ENCODE data around the gene MERTK.
A peak's percentile ranks its signal among the peaks of the same experiment; 100 is the strongest.

The MERTK gene

DNA sequence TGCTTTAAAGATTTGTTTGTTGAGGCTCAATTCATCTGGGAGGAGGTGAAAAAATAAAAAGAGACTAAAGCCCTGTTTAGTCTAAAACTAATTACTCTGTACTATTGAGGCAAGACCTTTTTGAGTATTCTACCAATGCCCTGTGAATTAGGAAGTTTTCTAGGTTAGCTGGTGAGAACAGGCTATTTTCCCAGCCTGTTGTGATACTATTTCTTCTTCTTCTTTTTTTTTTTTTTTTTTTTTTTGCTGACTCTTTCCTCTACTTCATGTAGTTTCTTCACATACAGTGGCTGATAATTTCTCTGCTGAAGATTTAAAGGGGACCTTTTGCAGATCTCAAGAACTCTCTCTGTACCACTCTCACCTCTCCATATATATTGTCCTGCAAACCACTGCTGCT, 147.8 kb downstream of the MERTK start:
- Histone ChIP-seq H3K9me3 (no peaks in the 10 kb centered on the region), H3K27me3 (ENCODE audit: low read depth) (no peaks in the 10 kb centered on the region), H3K4me1 (no peaks in the 10 kb centered on the region; the same call in none of the 2 replicates), H3K4me3 (no peak overlapping the region), H3K36me3 (replicated peaks) (no peaks in the 10 kb centered on the region)
- DNase-seq (ENCODE audit: low spot score in 2 of 2) = no peak
- in situ Hi-C loops (cut with MboI; ENCODE audit: low sequenced_read_pairs) = loop anchor here (5.0 kb wide), 1 partner anchor 154 kb away; no protein-coding TSS in a partner anchor

DNA sequence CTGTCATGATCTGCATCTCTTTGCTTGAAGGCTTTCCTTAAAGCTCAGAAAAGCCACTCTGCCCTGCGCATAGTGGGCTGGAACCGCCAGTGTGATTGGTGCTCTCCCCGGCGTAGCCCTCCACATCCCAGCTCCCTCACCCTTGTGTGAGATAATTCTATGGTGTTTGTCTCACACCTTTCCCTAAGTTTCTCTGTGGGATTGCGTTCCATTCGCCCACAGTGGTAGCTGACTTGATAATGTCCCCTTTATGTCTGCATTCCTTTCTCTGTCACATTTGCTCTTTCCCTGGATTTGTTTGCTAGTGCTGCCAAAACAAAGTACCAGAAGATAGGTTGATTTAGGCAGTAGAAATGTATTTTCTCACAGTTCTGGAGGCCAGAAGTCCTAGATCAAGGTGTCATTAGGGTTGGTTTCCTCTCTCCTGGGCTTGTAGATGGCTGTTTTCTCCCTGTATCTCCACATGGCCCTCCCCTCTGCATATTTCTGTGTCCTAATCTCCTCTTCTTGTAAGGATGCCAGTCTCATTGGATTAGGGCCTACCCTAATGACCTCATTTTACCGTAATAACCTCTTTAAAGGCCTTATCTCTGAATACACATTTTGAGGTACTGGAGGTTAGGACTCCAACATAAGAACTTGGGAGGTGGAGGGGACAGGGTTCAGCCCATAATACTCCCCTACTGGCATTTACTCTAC, 149.3 kb downstream of the MERTK start:
- H3K36me3 ChIP-seq (replicated peaks) = no peaks in the 10 kb centered on the region
- H3K4me1 ChIP-seq = no peaks in the 10 kb centered on the region; the same call in none of the 2 replicates
- no peak overlapping the region for H3K4me3 ChIP-seq
- H3K9me3 ChIP-seq = no peaks in the 10 kb centered on the region
- H3K27me3 ChIP-seq (ENCODE audit: low read depth) = no peaks in the 10 kb centered on the region
- no peak for DNase-seq (ENCODE audit: low spot score in 2 of 2)
- in situ Hi-C loops (cut with MboI; ENCODE audit: low sequenced_read_pairs) = loop anchor here (5.0 kb wide), 1 partner anchor 155 kb away; no protein-coding TSS in a partner anchor

DNA sequence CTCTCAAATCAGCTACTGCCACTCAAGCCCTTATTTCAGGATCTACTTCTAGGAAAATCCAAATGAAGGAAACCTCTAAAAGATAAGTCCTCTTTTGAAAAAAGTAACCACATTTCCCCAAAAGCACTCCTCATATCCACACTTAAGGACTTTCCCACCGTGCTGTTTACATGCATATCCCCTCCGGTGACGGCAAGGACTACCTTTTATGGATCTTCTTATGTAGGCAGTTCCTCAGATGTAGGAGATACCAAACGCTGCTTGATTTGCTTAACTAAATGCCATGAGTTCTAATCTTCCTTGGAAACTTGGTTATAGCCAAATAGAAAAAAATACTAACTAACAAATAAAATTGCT, 149.8 kb downstream of the MERTK start:
- Histone ChIP-seq H3K4me1 (no peaks in the 10 kb centered on the region), H3K9me3 (no peaks in the 10 kb centered on the region), H3K4me3 (no peak overlapping the region), H3K27me3 (ENCODE audit: low read depth) (no peaks in the 10 kb centered on the region), H3K36me3 (replicated peaks) (no peaks in the 10 kb centered on the region)
- DNase-seq (ENCODE audit: low spot score in 2 of 2) = no peak
- in situ Hi-C loops (cut with MboI; ENCODE audit: low sequenced_read_pairs) = loop anchor here (5.0 kb wide), 1 partner anchor 156 kb away; no protein-coding TSS in a partner anchor

- no peaks in the 10 kb centered on the region for H3K27me3 ChIP-seq (ENCODE audit: low read depth)
- H3K4me3 ChIP-seq = no peak overlapping the region
- H3K4me1 ChIP-seq = peaks cover 3% of the 10 kb centered on the region
- peak; percentile 44 to 71 for DNase-seq (ENCODE audit: low spot score in 2 of 2)
- in situ Hi-C loops (cut with MboI; ENCODE audit: low sequenced_read_pairs) = loop anchor here (5.0 kb wide), 1 partner anchor 157 kb away; no protein-coding TSS in a partner anchor
- no peaks in the 10 kb centered on the region for H3K9me3 ChIP-seq
- H3K36me3 ChIP-seq (replicated peaks) = no peaks in the 10 kb centered on the region
Observed at GRCh38 chr2:112048887-112049286, 150.5 kb downstream of the MERTK start.

DNA sequence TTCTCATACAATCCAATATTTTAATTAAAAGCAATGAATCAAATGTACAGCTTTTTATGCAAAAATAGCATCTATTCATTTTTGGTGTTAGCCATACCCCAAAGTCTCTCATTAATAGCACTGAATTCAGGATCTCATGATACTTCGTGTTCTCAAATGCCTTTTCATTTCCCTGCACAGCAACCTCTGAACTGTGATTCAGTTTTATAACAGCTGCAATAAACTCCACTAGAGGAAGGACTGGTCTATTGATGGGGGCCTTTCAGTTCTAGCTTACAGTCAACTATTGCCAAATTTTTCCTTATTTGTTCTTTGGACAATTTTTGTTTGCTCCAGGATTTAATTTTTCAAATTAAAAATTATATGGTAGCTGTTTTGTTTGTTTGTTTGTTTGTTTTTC, 151.9 kb downstream of the MERTK start:
- in situ Hi-C loops (cut with MboI; ENCODE audit: low sequenced_read_pairs) = no loop called here
- H3K9me3 ChIP-seq = no peaks in the 10 kb centered on the region
- no peak overlapping the region for H3K4me3 ChIP-seq
- H3K4me1 ChIP-seq = peaks cover 4% of the 10 kb centered on the region
- no peak for DNase-seq (ENCODE audit: low spot score in 2 of 2)
- H3K36me3 ChIP-seq (replicated peaks) = no peaks in the 10 kb centered on the region
- no peaks in the 10 kb centered on the region for H3K27me3 ChIP-seq (ENCODE audit: low read depth)

DNA sequence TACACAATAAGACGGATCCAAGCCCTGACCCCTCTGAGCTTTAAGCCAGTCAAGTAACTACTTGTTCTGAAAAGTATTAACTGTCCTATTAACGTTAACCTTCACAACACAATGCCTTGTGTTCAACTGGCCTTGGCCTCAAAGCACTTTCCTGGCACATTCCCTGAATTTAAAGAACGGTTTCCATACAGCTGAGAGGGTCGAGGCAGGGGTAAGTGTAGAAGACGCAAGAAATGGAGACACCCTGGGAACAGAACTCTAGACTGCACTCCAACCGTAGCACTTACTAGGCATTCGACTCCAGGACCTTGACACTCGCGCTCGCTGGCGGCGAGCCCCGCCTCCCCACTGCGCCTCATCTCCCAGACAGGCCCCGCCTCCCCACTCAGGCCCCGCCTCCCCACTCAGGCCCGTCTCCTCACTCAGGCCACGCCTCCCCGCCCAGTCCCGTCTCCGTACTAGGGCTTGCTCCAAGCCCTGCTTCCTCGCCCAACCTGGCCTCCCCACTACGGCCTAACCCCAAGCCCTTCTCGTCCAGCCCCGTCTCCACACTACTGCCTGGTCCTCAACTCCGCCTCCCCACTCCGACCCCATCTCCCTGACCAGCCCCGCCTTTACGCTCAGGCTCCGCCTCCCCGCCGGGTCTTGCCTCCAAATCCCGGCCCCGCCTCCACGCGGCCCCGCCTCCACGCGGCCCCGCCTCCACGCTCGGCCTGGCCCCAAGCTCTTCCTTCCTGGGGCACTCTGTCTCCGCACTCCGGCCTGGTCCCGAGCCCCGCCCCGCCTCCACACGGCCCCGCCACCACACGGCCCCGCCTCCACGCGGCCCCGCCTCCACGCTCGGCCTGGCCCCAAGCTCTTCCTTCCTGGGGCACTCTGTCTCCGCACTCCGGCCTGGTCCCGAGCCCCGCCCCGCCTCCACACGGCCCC, 155.8 kb downstream of the MERTK start:
- Histone ChIP-seq H3K9me3 (no peaks in the 10 kb centered on the region), H3K4me1 (peaks cover 9% of the 10 kb centered on the region), H3K36me3 (replicated peaks) (no peaks in the 10 kb centered on the region), H3K27me3 (ENCODE audit: low read depth) (no peaks in the 10 kb centered on the region), H3K4me3 (peak overlapping the region; percentile 52)
- peak; percentile 88 to 99 for DNase-seq (ENCODE audit: low spot score in 2 of 2)
- in situ Hi-C loops (cut with MboI; ENCODE audit: low sequenced_read_pairs) = no loop called here

DNA sequence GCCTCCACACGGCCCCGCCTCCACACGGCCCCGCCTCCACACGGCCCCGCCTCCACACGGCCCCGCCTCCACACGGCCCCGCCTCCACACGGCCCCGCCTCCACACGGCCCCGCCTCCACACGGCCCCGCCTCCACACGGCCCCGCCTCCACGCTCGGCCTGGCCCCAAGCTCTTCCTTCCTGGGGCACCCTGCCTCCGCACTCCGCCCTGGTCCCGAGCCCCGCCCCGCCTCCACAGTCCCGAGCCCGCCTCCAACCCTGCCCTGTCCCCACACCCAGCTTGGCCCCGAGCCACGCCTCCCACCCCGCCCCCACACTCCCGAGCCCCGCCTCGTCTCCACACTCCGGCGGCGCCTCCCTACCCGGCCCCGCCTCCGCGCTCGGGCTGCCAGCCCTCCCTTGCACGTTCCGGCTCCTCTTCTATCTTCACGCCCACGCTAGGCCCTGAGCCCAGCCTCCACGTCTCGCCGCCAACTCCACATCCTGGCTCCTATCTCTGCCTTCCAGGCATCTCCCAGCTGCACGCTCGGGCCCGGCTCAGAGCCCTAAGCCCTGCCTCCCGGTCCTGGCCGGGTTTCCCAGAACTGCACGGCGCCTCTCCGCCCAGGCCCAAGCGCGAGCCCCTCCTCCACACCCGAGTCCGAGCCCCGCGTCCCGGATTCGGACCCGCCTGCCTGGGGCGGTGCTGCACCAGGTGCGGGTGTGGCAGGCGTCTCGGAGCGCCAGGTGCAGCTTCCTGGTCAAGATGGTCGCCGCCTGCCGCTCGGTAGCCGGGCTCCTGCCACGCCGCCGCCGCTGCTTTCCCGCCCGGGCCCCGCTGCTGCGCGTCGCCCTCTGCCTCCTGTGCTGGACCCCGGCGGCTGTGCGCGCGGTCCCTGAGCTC, 156.7 kb downstream of the MERTK start, which contains the start of gene TMEM87B:
Gene TMEM87B (plus strand): TSS at position 423 of the 883 bp plus-strand sequence. CDS start 323 bp downstream, at position 746.
- in situ Hi-C loops (cut with MboI; ENCODE audit: low sequenced_read_pairs) = no loop called here
- H3K4me3 ChIP-seq = peak within 1 kb of the TSS; percentile 75
- H3K4me1 ChIP-seq = peaks cover 9% of the 10 kb centered on the region
- no peaks in the 10 kb centered on the region; the same call in 1 of the 2 replicates for H3K36me3 ChIP-seq (replicated peaks)
- no peaks in the 10 kb centered on the region for H3K9me3 ChIP-seq
- DNase-seq (ENCODE audit: low spot score in 2 of 2) = peak; percentile 93 to 99
- H3K27me3 ChIP-seq (ENCODE audit: low read depth) = no peaks in the 10 kb centered on the region

DNA sequence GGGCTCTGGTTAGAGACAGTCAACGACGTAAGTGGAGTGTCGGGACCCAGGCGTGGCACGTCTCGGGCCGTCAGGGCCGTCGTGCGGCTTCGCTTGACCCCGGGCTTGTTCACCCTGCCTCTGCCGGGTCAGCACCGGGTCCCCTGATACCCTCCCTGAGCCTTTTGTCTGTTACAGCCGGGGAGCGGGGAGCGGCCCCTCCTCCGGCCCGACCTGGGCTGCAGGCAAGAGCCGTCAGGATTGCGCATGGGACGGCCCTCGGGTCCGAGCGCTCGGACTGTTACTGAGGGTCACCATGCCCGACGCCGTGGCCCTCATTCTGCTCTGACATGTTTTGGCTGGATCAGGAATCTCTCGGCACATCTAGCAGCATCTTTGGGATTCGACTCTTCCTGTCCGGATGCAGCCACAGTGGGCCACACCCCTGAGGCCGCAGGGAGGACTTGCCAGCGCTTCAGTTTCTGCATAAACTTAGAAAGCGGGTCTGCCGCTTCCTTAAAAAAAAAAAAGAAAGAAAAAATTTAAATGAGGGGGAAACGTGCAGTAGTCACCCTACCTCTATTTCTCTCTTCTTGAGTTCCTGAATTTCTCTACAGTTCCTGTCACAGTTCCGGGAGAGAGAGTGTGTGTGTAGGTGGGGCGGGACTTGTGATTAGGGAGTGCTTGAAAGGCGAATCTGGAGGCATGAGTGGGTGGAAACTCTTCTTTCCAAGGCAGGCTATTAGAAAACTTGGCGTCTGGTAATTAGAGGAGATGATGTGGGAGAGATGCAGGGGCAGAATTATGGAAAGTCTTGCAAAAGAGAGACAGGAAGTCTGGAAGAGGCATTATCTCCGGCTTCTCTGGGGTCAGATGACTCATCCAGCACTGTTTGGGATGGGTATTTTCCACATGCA, 157.6 kb downstream of the MERTK start:
- peak overlapping the region; percentile 75 for H3K4me3 ChIP-seq
- in situ Hi-C loops (cut with MboI; ENCODE audit: low sequenced_read_pairs) = no loop called here
- H3K27me3 ChIP-seq (ENCODE audit: low read depth) = no peaks in the 10 kb centered on the region
- DNase-seq (ENCODE audit: low spot score in 2 of 2) = peak; percentile 76 to 82
- peaks cover 9% of the 10 kb centered on the region for H3K4me1 ChIP-seq
- H3K36me3 ChIP-seq (replicated peaks) = no peaks in the 10 kb centered on the region; the same call in 1 of the 2 replicates
- no peaks in the 10 kb centered on the region for H3K9me3 ChIP-seq

GRCh38 chr2:112056626-112056987, 158.2 kb downstream of the MERTK start:
- Histone ChIP-seq H3K4me1 (peaks cover 9% of the 10 kb centered on the region), H3K27me3 (ENCODE audit: low read depth) (no peaks in the 10 kb centered on the region), H3K4me3 (peak overlapping the region; percentile 75), H3K9me3 (no peaks in the 10 kb centered on the region), H3K36me3 (replicated peaks) (no peaks in the 10 kb centered on the region; the same call in 1 of the 2 replicates)
- DNase-seq (ENCODE audit: low spot score in 2 of 2) = no peak
- in situ Hi-C loops (cut with MboI; ENCODE audit: low sequenced_read_pairs) = no loop called here

DNA sequence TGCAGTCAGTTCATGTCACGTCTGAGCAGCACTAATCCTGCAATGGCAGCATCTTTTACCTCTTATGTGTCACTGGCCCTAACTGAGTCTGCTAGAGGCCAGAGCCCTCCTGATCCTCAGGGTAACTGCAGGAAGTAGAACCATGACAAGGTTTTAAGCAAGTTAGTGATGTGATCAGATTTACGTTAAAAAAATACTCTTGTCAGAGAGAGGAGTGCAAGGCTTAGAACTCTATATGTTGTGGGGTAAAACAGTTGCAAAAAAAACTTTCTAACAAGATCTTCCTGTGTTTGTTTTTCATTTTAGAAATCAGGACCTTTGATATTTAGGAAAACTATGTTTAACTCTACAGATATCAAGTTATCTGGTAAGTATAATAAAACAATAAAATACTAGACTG, 161.3 kb downstream of the MERTK start:
- no peaks in the 10 kb centered on the region for H3K27me3 ChIP-seq (ENCODE audit: low read depth)
- H3K4me3 ChIP-seq = no peak overlapping the region
- DNase-seq (ENCODE audit: low spot score in 2 of 2) = no peak
- no peaks in the 10 kb centered on the region for H3K9me3 ChIP-seq
- in situ Hi-C loops (cut with MboI; ENCODE audit: low sequenced_read_pairs) = no loop called here
- no peaks in the 10 kb centered on the region; the same call in none of the 2 replicates for H3K36me3 ChIP-seq (replicated peaks)
- peaks cover 5% of the 10 kb centered on the region for H3K4me1 ChIP-seq

DNA sequence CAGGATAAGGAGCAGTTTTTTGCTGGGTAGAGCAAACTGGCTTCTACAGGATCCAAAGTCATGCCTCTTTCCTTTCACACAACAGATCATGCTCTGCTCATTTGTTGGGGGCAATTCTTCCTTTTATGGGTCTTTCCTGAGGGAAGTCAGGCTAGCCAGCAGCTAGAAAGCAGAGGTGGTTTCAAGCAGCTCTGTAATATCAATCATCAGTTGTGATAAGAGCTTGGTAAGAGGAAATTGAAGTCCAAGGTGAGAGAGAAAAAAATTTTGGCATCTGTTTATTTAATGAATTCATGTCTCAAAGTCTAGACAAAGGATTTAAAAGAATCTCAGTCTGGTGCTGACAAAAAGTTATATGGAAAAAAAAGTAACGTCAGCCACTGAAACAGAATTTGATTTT, 162.9 kb downstream of the MERTK start:
- peaks cover 5% of the 10 kb centered on the region for H3K4me1 ChIP-seq
- in situ Hi-C loops (cut with MboI; ENCODE audit: low sequenced_read_pairs) = no loop called here
- no peaks in the 10 kb centered on the region; the same call in none of the 2 replicates for H3K36me3 ChIP-seq (replicated peaks)
- H3K4me3 ChIP-seq = no peak overlapping the region
- no peaks in the 10 kb centered on the region for H3K9me3 ChIP-seq
- H3K27me3 ChIP-seq (ENCODE audit: low read depth) = no peaks in the 10 kb centered on the region
- DNase-seq (ENCODE audit: low spot score in 2 of 2) = no peak

- Histone ChIP-seq H3K4me1 (peaks cover 2% of the 10 kb centered on the region), H3K27me3 (ENCODE audit: low read depth) (no peaks in the 10 kb centered on the region), H3K9me3 (no peaks in the 10 kb centered on the region), H3K36me3 (replicated peaks) (no peaks in the 10 kb centered on the region; the same call in none of the 2 replicates), H3K4me3 (no peak overlapping the region)
- in situ Hi-C loops (cut with MboI; ENCODE audit: low sequenced_read_pairs) = no loop called here
- DNase-seq (ENCODE audit: low spot score in 2 of 2) = no peak
Observed at GRCh38 chr2:112061840-112062239, 163.4 kb downstream of the MERTK start.
